HUDEP-2 (cell line): ENCODE results near the gene BNC2.

ENCODE experiments used
- DNase-seq, 76 experiments: peaks; one replicate each; lab custom pipeline; 2025; ENCODE audit not compliant: unreplicated experiment in 76 of 76; lab: John Stamatoyannopoulos, UW

The BNC2 gene

GRCh38 chr9:16431666-16432392, 438.6 kb downstream of the BNC2 start:
- DNase-seq, result no peak

DNA sequence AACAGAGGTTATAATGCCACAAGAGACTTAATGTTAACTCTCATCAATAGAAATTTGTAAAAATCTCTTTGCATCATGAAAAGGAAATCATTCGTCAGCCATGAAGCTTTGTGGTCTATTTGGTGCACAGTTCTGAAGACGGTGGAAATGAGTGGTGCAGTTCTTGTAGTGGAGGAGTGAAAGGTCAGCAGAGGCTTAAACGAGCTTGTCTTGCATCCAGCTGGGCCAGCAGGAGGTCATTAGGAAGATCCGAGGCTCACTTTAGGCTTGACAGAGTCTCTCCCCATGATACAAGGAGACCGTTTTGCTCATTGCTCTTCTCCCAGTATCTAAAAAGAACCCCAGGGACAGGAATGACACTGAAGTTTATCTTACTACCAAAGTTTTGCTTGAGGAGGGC, 440.8 kb downstream of the BNC2 start:
- no peak for DNase-seq

DNA sequence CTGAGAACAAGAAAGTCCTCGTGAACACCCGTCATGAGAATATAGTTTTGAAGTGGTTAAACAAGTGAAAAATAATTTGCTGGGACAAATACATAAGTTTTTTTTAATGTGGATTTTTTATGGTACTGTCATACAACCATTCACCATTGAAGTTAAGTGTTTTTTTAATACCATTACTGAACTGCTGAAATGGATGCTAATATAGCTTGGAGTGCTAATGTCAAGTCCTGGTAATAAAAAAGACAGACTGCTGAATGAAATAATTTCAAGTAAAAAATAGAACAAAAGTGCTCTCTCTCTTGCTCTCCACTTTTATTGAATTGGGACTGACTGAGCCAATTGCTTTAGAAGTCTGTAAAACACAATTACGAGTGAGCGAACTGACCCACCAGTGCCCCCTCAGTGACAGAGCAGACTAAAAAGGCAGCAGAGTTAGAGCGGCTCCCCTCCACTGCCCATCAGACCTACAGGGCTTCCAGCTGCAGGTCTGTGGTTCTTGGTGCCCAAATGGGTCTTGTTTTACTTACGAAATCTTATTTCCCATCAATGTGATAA, 442.5 kb downstream of the BNC2 start:
- no peak for DNase-seq

DNA sequence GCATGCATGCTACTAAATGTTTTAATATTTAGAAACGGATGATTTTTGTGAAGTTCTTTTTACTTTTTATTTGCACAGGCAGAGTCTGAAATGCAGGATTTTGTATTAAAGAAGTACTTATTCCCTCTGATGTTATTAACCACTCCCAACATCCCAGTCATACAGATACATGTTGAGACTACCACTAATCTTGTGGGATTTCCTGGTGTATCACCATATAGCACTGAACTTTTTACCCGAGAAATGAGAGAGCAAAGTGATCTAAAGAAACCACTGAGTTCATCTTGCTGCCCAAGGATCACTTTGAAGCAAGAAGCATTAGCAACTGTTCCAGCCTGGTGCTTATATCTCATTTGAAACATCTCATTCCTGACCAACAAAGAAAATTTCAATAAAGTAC, 443.8 kb downstream of the BNC2 start:
- DNase-seq, result no peak

GRCh38 chr9:16425562-16426231, 444.8 kb downstream of the BNC2 start:
- no peak for DNase-seq

GRCh38 chr9:16422114-16422513, 448.4 kb downstream of the BNC2 start:
- DNase-seq, result no peak

DNA sequence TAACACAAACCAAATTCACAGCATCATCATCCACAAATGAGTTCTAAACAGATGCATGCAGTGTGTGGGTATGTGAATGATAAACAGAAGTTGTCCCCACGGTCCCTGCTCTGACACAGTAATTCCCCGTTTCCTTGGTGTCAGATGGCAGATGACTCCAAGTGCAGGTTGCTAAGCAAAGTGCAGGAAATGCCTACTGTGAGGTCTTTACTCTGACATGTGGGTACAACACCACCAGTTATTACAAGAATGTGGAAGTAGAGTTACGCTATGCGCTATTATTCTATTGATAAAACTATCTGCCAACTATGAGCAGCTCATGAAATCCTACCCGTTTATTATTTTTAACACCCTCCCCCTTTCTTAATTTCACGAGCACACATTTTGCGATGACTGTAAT, 448.9 kb downstream of the BNC2 start:
- no peak for DNase-seq

GRCh38 chr9:16419124-16419523, 451.3 kb downstream of the BNC2 start:
- DNase-seq, result no peak

DNA sequence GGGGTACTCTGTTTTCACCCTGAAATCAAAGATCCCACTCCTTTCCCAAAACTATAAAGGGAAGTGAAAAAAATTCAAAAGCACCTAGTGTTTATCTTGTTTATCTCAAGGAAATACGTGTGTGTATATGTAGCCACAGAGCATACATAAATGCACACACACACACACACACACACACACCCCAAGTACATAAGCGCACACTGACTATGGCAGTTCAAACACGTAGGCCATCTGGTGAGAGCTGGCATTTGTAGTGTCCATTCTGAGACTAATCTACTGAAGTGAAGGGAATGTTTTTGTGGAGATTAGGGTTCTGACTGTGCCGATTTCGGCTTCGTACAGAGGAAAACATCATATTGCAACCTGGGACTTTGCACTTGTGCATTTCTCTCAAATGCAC, 451.7 kb downstream of the BNC2 start:
- DNase-seq, result no peak

GRCh38 chr9:16417749-16418148, 452.7 kb downstream of the BNC2 start:
- no peak for DNase-seq

- no peak for DNase-seq
Measured at GRCh38 chr9:16417161-16417560, 453.3 kb downstream of the BNC2 start.

DNA sequence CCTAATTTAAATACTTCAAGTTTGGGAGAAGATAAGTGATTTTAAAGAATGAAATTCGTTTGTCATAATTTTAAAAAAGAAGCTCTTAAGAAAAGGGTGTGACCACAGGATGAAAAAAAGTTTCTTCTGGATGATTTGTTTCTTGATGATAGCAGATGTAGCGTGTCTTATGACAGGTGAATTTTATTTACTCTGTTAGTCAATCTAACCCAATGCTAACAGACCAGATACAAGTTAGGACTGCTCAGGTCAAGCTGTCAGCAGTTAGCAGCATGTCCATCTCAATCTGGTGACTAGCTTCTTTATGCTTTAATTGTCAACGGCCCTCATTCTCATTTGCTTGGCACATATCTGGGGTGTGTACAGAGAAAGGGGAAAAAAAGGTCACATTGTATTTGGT, 456.0 kb downstream of the BNC2 start:
- no peak for DNase-seq

GRCh38 chr9:16413509-16414016, 456.9 kb downstream of the BNC2 start:
- DNase-seq, result no peak

DNA sequence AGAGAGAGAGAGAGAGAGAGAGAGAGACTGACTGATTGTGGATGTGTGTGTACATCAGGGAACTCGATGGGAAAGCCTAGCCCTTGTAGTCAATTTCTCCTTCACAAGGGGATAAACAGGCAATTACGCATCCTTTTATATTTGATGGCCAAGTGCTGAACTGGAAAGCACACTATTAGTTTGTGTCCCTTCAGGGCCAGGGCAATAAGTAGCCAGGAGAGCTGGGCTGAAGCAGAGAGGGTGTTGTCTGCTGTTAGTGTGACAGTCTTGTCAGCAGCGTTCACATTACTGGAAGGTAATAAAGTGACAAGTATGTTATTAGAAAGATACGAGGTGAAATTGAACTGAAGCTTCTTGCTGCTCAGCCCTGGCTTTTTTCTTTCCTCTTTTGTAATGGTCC, 457.7 kb downstream of the BNC2 start:
- no peak for DNase-seq

DNA sequence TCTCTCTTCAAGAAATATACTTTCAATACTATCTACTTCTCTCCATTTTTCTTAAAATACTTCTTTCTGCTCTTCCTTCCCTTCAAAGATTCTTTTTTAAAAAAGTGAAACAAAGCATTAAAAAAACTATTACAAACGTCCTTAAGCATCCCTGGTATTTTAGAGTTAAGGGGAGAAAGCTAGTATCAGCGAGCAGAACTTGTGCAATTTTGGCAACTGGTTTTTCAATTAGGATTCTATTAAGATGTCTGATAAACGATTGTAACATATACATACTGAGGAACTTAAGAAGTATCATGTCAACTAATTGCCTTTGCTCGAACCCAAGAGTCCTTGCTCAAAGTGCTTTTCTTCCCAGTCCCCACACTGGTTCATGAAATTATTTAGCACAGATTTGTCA, 459.2 kb downstream of the BNC2 start:
- DNase-seq, result no peak

DNA sequence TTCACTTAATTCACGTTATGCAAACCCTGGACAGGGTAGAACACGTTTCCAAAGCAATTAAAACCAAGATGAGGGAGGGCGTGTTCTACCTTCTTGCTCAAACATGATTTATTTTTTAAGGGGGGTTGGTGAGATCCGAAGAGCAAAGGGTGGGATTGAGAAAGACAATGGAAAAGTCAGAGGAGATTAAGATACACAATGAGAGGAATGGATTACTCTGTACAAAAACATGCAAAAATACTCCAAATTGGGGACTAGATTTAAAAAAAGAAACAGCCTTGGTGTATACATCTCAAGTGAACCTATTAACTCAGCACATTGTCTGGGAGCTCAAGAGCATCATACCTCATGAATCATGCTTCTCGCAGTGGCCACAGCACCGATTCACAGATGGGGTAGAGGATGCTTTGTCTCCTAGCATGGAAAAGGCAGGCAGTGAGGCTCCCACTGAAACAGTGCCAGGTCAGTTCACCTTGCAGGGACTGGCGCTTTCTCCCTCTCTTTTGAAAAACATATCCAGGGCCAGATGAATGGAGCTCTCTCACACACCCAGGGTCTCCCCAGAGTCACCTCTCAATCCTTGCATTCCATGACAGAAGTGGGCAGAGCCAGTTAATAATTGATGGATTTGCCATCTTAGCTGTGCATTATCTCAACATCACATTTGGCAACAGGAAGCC, 459.7 kb downstream of the BNC2 start:
- no peak for DNase-seq

- DNase-seq, result no peak
Measured at GRCh38 chr9:16407617-16408016, 462.9 kb downstream of the BNC2 start.

- no peak for DNase-seq
Measured at GRCh38 chr9:16406526-16407225, 463.8 kb downstream of the BNC2 start.

DNA sequence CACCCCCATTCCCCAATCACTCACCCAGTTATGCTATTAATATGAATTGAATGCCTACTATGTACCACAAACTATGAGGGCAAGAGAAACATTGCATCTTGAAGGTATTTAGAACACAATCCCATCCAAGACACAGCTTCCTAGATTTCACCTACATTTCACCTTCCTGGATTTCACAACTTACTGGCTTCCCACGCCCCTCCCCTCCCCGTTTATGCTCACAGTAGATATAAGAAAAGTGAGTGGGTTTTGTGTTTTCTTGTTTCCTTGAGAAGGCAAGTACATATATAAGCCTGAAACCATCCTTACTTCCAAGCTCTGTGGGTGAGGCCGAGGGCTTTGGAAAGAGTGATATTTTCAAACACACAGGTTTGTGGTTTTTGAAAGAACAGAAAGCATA, 465.0 kb downstream of the BNC2 start:
- no peak for DNase-seq

- DNase-seq, result no peak
Measured at GRCh38 chr9:16401701-16402100, 468.8 kb downstream of the BNC2 start.

- DNase-seq, result no peak
Measured at GRCh38 chr9:16398691-16399090, 471.8 kb downstream of the BNC2 start.
